K562 (cell line): ENCODE data around the gene MEAF6. TPM values are rescaled to one million over a fixed set of nuclear protein-coding genes. Genes with fewer than 3 reads are reported as not detected.

Experiments used
- BRD4 ChIP-seq: fragments of 200-600 bp; sonication (generic); IDR thresholded peaks from 2 replicates; pipeline ENCODE4 v1.6.1; 2017; ENCODE audit warnings: inconsistent platforms
- ETV6 ChIP-seq, 3 experiments: fragments of 150-350 bp in 1 of 3; sonication (generic) in 1 of 3; formaldehyde crosslinking in 1 of 3; IDR thresholded peaks; 2 replicates each; pipeline versions ENCODE4 v1.6.1 to v1.8.0; 2014 to 2022; ENCODE audit warnings: borderline replicate concordance in 2 of 3, low read depth in 2 of 3, antibody characterized with exemption in 1 of 3, low read length in 1 of 3, mild to moderate bottlenecking in 1 of 3, missing genetic modification reagents in 1 of 3
- FOXA1 ChIP-seq: fragments of 450-650 bp; IDR thresholded peaks from 2 replicates; pipeline ENCODE4 v1.6.1; 2016; ENCODE audit warnings: mild to moderate bottlenecking, borderline replicate concordance
- FOXM1 ChIP-seq, 2 experiments: fragments of 450-650 bp in 1 of 2; sonication (generic) in 1 of 2; formaldehyde crosslinking in 1 of 2; IDR thresholded peaks; 2 replicates each; pipeline versions ENCODE4 v1.6.1 to v1.9.0; 2017 to 2022; ENCODE audit warnings: low read depth in 2 of 2, mild to moderate bottlenecking in 2 of 2, missing genetic modification reagents in 1 of 2, moderate library complexity in 1 of 2
- HMBOX1 ChIP-seq: sonication (generic); IDR thresholded peaks from 2 replicates; pipeline ENCODE4 v1.6.1; 2016
- MTA3 ChIP-seq: fragments of 450-650 bp; formaldehyde crosslinking; IDR thresholded peaks from 2 replicates; pipeline ENCODE4 v1.6.1; 2017; ENCODE audit warnings: mild to moderate bottlenecking, borderline replicate concordance
- NR2F6 ChIP-seq: fragments of 450-650 bp; formaldehyde crosslinking; IDR thresholded peaks from 2 replicates; pipeline ENCODE4 v1.4.0; 2020; ENCODE audit warnings: mild to moderate bottlenecking
- POU5F1 ChIP-seq: fragments of 150-350 bp; IDR thresholded peaks from 2 replicates; pipeline ENCODE4 v1.6.1; 2014; ENCODE audit warnings: borderline replicate concordance, low read length, low read depth, mild to moderate bottlenecking; ENCODE audit not compliant: partially characterized antibody
- RBM15 ChIP-seq: fragments of 200-400 bp; formaldehyde crosslinking; IDR thresholded peaks from 2 replicates; pipeline ENCODE4 v1.6.1; 2018; ENCODE audit warnings: mild to moderate bottlenecking, low read length, moderate library complexity; ENCODE audit not compliant: insufficient read depth
- TEAD4 ChIP-seq, 2 experiments: sonication (generic) in 1 of 2; formaldehyde crosslinking in 1 of 2; IDR thresholded peaks; 2 replicates each; pipeline versions ENCODE4 v1.6.1 to v1.8.0; 2012 to 2022; ENCODE audit warnings: borderline replicate concordance in 1 of 2, inconsistent platforms in 1 of 2, low read length in 1 of 2, mild to moderate bottlenecking in 1 of 2, missing genetic modification reagents in 1 of 2
- ZBTB49 ChIP-seq: sonication (generic); formaldehyde crosslinking; IDR thresholded peaks from 2 replicates; pipeline ENCODE4 v1.8.0; 2022; ENCODE audit warnings: missing genetic modification reagents, mild to moderate bottlenecking, borderline replicate concordance
- ZKSCAN8 ChIP-seq: fragments of 200-800 bp; sonication (Bioruptor generic); IDR thresholded peaks from 2 replicates; pipeline ENCODE4 v1.6.1; 2016; ENCODE audit warnings: missing genetic modification characterization, missing compliant biosample characterization
- ZNF398 ChIP-seq: fragments of 250-450 bp; sonication (Bioruptor Pico); IDR thresholded peaks from 2 replicates; pipeline ENCODE4 v1.8.0; 2021; ENCODE audit warnings: moderate library complexity, mild to moderate bottlenecking, inconsistent platforms
- ZNF589 ChIP-seq: fragments of 200-800 bp; sonication (Bioruptor generic); IDR thresholded peaks from 2 replicates; pipeline ENCODE4 v1.6.1; 2016; ENCODE audit warnings: low read depth, missing genetic modification characterization, missing compliant biosample characterization
- polyA plus RNA-seq, 8 experiments: library from polyadenylated mRNA; depleted of rRNA in 4 of 8; stranded (reverse) in 5 of 8; unstranded in 3 of 8; fragments of >200 nt; fragmentation: Nextera tagmentation in 2 of 8; fragmentation: Illumina TruSeq in 1 of 8; extraction: Ambion mirVana in 2 of 8; extraction: Trizol in 1 of 8; gene quantifications; 2 replicates each; pipeline versions ENCODE4 v1.2.1 to v1.2.3, GENCODE V29; 2011 to 2014; ENCODE audit warnings: inconsistent platforms in 1 of 8, missing spikeins in 1 of 8
- total RNA-seq, 7 experiments: library from RNA; depleted of rRNA in 6 of 7; stranded (reverse); fragments of >200 nt in 6 of 7; fragmentation: Illumina TruSeq in 2 of 7; extraction: Trizol in 2 of 7; gene quantifications; 2 replicates each; pipeline versions ENCODE4 v1.2.1 to v1.2.3, GENCODE V29; 2011 to 2021; ENCODE audit warnings: low replicate concordance in 1 of 7
- TF ChIP-seq, protein P1 (sequence below): fragments of 450-650 bp; IDR thresholded peaks from 2 replicates; pipeline ENCODE4 v1.6.1; 2014; ENCODE audit warnings: low read depth, mild to moderate bottlenecking, moderate library complexity, borderline replicate concordance

MEAF6 gene
- total and polyA plus RNA-seq, 9 of the 15 experiments (the other 6 are each of a cell fraction or from before 2014, with no cell fraction given): 55.0 to 151 (median 92.3) TPM

- TF ChIP-seq FOXM1 (IDR thresholded peaks at IDR 0.05; ENCODE audit: low read depth): peak; percentile 99
- peak; percentile 99 for TF ChIP-seq FOXM1 (CRISPR knock-in tag; IDR thresholded peaks at IDR 0.05; ENCODE audit: low read depth)
- 0 out of 2 replicates have a peak, but pooled peaks have one; percentile 52 for TF ChIP-seq BRD4
- no peak for TF ChIP-seq FOXA1
- TF ChIP-seq ZNF398: no peak
- no peak for TF ChIP-seq MTA3
- no peak for TF ChIP-seq HMBOX1
- 0 out of 2 replicates have a peak, but pooled peaks have one; percentile 58 for TF ChIP-seq ZNF589 (CRISPR knock-in tag)
- peak; percentile 6; the same call in 1 of the 2 replicates for TF ChIP-seq TEAD4 (IDR thresholded peaks at IDR 0.05; ENCODE audit: low read length)
- no peak for TF ChIP-seq TEAD4 (CRISPR knock-in tag; IDR thresholded peaks at IDR 0.05; ENCODE audit: borderline replicate concordance)
- no peak for TF ChIP-seq ZKSCAN8
- TF ChIP-seq POU5F1: no peak
- TF ChIP-seq ETV6 (IDR thresholded peaks at IDR 0.05; ENCODE audit: borderline replicate concordance in 1 of 2, low read depth in 2 of 2, low read length in 1 of 2): no peak
- TF ChIP-seq ETV6 (CRISPR knock-in tag; IDR thresholded peaks at IDR 0.05; ENCODE audit: borderline replicate concordance): no peak
- no peak for TF ChIP-seq RBM15
- TF ChIP-seq ZBTB49 (CRISPR knock-in tag): no peak
- TF ChIP-seq, protein P1, sequence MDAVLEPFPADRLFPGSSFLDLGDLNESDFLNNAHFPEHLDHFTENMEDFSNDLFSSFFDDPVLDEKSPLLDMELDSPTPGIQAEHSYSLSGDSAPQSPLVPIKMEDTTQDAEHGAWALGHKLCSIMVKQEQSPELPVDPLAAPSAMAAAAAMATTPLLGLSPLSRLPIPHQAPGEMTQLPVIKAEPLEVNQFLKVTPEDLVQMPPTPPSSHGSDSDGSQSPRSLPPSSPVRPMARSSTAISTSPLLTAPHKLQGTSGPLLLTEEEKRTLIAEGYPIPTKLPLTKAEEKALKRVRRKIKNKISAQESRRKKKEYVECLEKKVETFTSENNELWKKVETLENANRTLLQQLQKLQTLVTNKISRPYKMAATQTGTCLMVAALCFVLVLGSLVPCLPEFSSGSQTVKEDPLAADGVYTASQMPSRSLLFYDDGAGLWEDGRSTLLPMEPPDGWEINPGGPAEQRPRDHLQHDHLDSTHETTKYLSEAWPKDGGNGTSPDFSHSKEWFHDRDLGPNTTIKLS: no peak
- no peak for TF ChIP-seq NR2F6
Observed at GRCh38 chr1:37553927-37554808, 39.6 kb upstream of the MEAF6 start, which contains the start of gene SNIP1 (continued).
